Measurements from ENCODE around the gene BCAS1.

BCAS1 gene

DNA sequence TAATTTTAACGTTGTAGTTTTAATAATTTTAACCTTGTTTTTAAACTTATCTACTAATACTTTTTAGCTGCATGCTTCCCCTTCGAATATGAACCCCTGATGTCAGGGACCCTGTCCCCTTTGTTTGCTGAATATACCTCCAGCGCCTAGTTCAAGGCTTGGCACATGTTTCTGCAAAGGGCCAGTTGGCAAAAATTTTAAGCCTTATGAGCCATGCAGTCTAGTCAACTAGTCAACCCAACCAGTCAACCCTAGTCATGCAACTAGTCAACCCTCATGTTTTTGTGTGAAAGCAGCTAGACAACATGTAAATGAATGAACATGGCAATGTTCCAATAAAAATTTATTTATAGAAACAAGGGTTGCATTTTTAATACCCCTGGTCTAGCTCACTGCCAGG lies 119.8 kb downstream of the BCAS1 start:
- Histone ChIP-seq H3K4me2 (ENCODE audit: low read length) (no peak overlapping the region), H3K9me3 (ENCODE audit: insufficient read depth, low read depth, low read length) (peaks cover 2% of the 10 kb centered on the region), H3K27me3 (ENCODE audit: insufficient read depth, low read length) (no peaks in the 10 kb centered on the region), H3K4ac (ENCODE audit: low read depth, low read length) (no peak overlapping the region), H2BK12ac (ENCODE audit: low read length) (no peak overlapping the region), H3K27ac (ENCODE audit: low read depth, low read length) (no peak overlapping the region), H3K79me1 (ENCODE audit: low read length) (no peaks in the 10 kb centered on the region), H3K18ac (ENCODE audit: low read length) (no peak overlapping the region), H3K36me3 (ENCODE audit: control insufficient read depth in 1 of 2, insufficient read depth in 2 of 2, low read length in 2 of 2) (no peaks in the 10 kb centered on the region), H4K12ac (ENCODE audit: low read depth, low read length) (no peak overlapping the region), H2AK5ac (ENCODE audit: low read length) (no peak overlapping the region), H4K8ac (ENCODE audit: low read depth, low read length) (no peak overlapping the region), H3K4me1 (ENCODE audit: control insufficient read depth in 1 of 2, insufficient read depth in 2 of 2, low read length in 2 of 2) (peaks cover 3 to 11% of the 10 kb centered on the region in 2 experiments), H3K4me3 (ENCODE audit: low read depth, low read length) (no peak overlapping the region), H3K9ac (ENCODE audit: low read length) (no peak overlapping the region), H3K79me2 (ENCODE audit: control insufficient read depth, insufficient read depth, low read length, poor library complexity) (no peaks in the 10 kb centered on the region), H4K91ac (ENCODE audit: low read depth, low read length) (no peak overlapping the region), H3K23ac (ENCODE audit: low read length) (no peak overlapping the region), H3K14ac (ENCODE audit: low read length) (no peak overlapping the region), H2BK120ac (ENCODE audit: insufficient read depth, low read length, poor library complexity) (no peak overlapping the region), H2AFZ (ENCODE audit: insufficient read depth, low read length, poor library complexity) (no peak overlapping the region), H2BK5ac (ENCODE audit: low read depth, low read length, poor library complexity) (no peak overlapping the region)
- DNase-seq = no peak
- no CpG with 5 or more reads among the region's 3 CpGs for whole genome bisulfite sequencing (ENCODE audit: extremely low coverage, insufficient coverage, insufficient read length)

DNA sequence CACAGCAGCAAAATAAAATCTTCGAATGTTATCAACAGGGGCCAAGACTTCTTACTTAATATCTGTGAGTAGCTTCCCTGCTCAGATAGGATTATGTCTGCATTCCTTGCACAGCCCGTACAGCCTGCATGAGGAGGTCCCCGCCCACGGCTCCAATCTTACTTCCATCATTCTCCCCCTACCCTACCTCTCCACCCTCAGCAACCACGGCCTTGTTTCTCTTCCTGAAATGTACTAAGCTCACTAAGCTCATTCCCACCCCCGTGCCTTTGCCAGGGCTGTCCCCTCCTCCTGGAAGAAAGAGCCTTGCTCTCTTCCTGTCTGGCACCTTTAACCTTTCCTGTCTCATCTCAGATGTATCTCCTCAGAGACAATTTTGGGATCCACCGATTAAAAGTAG lies 120.4 kb downstream of the BCAS1 start:
- Histone ChIP-seq H3K27ac (ENCODE audit: low read depth, low read length) (no peak overlapping the region), H4K12ac (ENCODE audit: low read depth, low read length) (no peak overlapping the region), H4K8ac (ENCODE audit: low read depth, low read length) (no peak overlapping the region), H3K18ac (ENCODE audit: low read length) (no peak overlapping the region), H2AK5ac (ENCODE audit: low read length) (no peak overlapping the region), H3K14ac (ENCODE audit: low read length) (no peak overlapping the region), H3K9me3 (ENCODE audit: insufficient read depth, low read depth, low read length) (peaks cover 2% of the 10 kb centered on the region), H2BK5ac (ENCODE audit: low read depth, low read length, poor library complexity) (no peak overlapping the region), H3K9ac (ENCODE audit: low read length) (no peak overlapping the region), H2AFZ (ENCODE audit: insufficient read depth, low read length, poor library complexity) (no peak overlapping the region), H3K23ac (ENCODE audit: low read length) (no peak overlapping the region), H3K36me3 (ENCODE audit: control insufficient read depth in 1 of 2, insufficient read depth in 2 of 2, low read length in 2 of 2) (no peaks in the 10 kb centered on the region), H3K27me3 (ENCODE audit: insufficient read depth, low read length) (no peaks in the 10 kb centered on the region), H2BK12ac (ENCODE audit: low read length) (no peak overlapping the region), H3K4me3 (ENCODE audit: low read depth, low read length) (no peak overlapping the region), H3K4me2 (ENCODE audit: low read length) (no peak overlapping the region), H2BK120ac (ENCODE audit: insufficient read depth, low read length, poor library complexity) (no peak overlapping the region), H3K4ac (ENCODE audit: low read depth, low read length) (no peak overlapping the region), H3K4me1 (ENCODE audit: control insufficient read depth in 1 of 2, insufficient read depth in 2 of 2, low read length in 2 of 2) (peaks cover 3 to 11% of the 10 kb centered on the region in 2 experiments), H4K91ac (ENCODE audit: low read depth, low read length) (no peak overlapping the region), H3K79me1 (ENCODE audit: low read length) (no peaks in the 10 kb centered on the region), H3K79me2 (ENCODE audit: control insufficient read depth, insufficient read depth, low read length, poor library complexity) (no peaks in the 10 kb centered on the region)
- WGBS (ENCODE audit: extremely low coverage, insufficient coverage, insufficient read length) = no CpG with 5 or more reads among the region's 7 CpGs
- peak; percentile 52 to 76 for DNase-seq

DNA sequence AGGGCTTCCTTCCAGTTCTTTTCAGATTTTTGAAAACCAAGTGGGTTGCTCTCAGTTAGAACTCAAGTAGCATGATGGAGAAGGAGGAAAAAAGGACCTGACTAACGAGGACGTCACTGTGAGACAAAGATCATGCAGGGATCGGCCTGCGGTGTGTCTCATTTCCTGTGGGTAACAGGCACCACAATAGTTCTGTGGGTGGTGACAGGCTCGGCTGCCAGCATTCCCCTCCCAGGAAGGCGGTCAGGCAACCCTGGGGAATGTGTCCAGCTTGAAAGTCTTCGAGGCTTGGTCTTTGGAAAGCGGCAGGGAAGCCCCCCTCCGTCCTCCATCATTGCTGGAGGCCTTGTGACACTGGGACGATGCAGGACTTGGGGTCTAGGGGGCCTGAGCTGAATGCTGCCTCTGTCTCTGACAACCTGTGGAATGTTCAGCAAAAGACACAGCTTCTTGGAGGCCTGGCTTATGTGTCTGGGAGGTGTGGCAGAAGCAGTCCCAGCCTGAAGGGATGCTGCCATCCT lies 121.0 kb downstream of the BCAS1 start:
- Histone ChIP-seq H3K4me2 (ENCODE audit: low read length) (no peak overlapping the region), H2AK5ac (ENCODE audit: low read length) (no peak overlapping the region), H4K12ac (ENCODE audit: low read depth, low read length) (no peak overlapping the region), H3K23ac (ENCODE audit: low read length) (no peak overlapping the region), H3K4me3 (ENCODE audit: low read depth, low read length) (no peak overlapping the region), H3K36me3 (ENCODE audit: control insufficient read depth in 1 of 2, insufficient read depth in 2 of 2, low read length in 2 of 2) (no peaks in the 10 kb centered on the region), H3K79me1 (ENCODE audit: low read length) (no peaks in the 10 kb centered on the region), H3K4me1 (ENCODE audit: control insufficient read depth in 1 of 2, insufficient read depth in 2 of 2, low read length in 2 of 2) (peaks cover 3 to 11% of the 10 kb centered on the region in 2 experiments), H3K4ac (ENCODE audit: low read depth, low read length) (no peak overlapping the region), H4K91ac (ENCODE audit: low read depth, low read length) (no peak overlapping the region), H3K18ac (ENCODE audit: low read length) (no peak overlapping the region), H3K9me3 (ENCODE audit: insufficient read depth, low read depth, low read length) (peaks cover 2% of the 10 kb centered on the region), H2BK120ac (ENCODE audit: insufficient read depth, low read length, poor library complexity) (no peak overlapping the region), H4K8ac (ENCODE audit: low read depth, low read length) (no peak overlapping the region), H2BK5ac (ENCODE audit: low read depth, low read length, poor library complexity) (no peak overlapping the region), H3K79me2 (ENCODE audit: control insufficient read depth, insufficient read depth, low read length, poor library complexity) (no peaks in the 10 kb centered on the region), H3K27me3 (ENCODE audit: insufficient read depth, low read length) (no peaks in the 10 kb centered on the region), H3K9ac (ENCODE audit: low read length) (no peak overlapping the region), H2AFZ (ENCODE audit: insufficient read depth, low read length, poor library complexity) (no peak overlapping the region), H3K14ac (ENCODE audit: low read length) (no peak overlapping the region), H3K27ac (ENCODE audit: low read depth, low read length) (no peak overlapping the region), H2BK12ac (ENCODE audit: low read length) (no peak overlapping the region)
- no CpG with 5 or more reads among the region's 10 CpGs for WGBS (ENCODE audit: extremely low coverage, insufficient coverage, insufficient read length)
- DNase-seq = peak; percentile 73 to 75

DNA sequence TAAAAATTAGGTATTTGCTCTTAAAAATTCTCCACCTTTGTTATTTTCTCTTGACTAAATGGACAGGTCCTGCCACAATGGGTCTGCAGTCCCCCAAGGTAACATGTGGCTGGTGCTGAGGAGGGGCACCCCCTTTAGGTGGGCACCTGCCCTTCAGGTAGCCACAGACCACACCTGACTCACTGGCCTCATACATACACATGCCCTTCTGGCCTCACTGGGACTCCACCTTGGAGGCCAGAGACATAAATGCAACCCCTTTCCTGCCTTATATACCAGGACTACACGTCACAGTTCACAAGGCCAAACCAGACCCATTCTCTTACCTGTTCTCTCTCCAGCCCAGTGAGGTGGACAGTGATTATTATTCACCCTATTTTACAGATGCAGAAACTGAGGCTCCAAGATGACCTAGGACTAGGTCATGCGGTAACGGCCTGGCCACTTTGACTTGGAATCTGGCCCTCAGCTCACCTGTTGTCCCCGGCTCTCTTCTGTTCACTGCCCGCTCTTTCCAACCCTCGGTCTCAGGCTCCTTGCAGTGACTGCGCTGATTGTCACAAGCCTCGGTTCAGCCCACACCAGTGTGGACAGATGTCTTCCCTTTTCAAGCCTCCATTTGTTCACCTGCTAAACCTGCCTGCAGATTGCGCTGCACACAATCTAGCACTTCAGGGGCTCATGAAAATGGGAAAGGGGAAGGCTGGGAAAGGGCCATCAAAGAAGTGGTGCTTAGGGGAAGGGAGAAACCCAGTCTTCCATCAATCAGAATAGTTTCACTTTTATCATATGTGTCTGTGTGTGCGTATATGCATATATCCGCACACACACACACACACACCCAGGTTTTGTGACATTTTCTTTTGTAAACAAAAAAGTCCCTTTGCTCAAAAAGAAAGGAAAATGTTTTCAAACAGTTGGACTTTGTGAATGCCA lies 121.7 kb downstream of the BCAS1 start:
- H3K36me3 ChIP-seq (ENCODE audit: control insufficient read depth in 1 of 2, insufficient read depth in 2 of 2, low read length in 2 of 2) = no peaks in the 10 kb centered on the region
- no peaks in the 10 kb centered on the region for H3K79me2 ChIP-seq (ENCODE audit: control insufficient read depth, insufficient read depth, low read length, poor library complexity)
- whole genome bisulfite sequencing (ENCODE audit: extremely low coverage, insufficient coverage, insufficient read length) = no CpG with 5 or more reads among the region's 11 CpGs
- no peak overlapping the region for H3K27ac ChIP-seq (ENCODE audit: low read depth, low read length)
- no peak overlapping the region for H4K8ac ChIP-seq (ENCODE audit: low read depth, low read length)
- no peak overlapping the region for H2BK12ac ChIP-seq (ENCODE audit: low read length)
- H2AFZ ChIP-seq (ENCODE audit: insufficient read depth, low read length, poor library complexity) = no peak overlapping the region
- peaks cover 3 to 11% of the 10 kb centered on the region in 2 experiments for H3K4me1 ChIP-seq (ENCODE audit: control insufficient read depth in 1 of 2, insufficient read depth in 2 of 2, low read length in 2 of 2)
- no peak overlapping the region for H3K9ac ChIP-seq (ENCODE audit: low read length)
- no peaks in the 10 kb centered on the region for H3K79me1 ChIP-seq (ENCODE audit: low read length)
- no peak overlapping the region for H2BK120ac ChIP-seq (ENCODE audit: insufficient read depth, low read length, poor library complexity)
- H3K4me3 ChIP-seq (ENCODE audit: low read depth, low read length) = no peak overlapping the region
- DNase-seq = no peak
- H2AK5ac ChIP-seq (ENCODE audit: low read length) = no peak overlapping the region
- no peak overlapping the region for H3K18ac ChIP-seq (ENCODE audit: low read length)
- no peak overlapping the region for H3K4me2 ChIP-seq (ENCODE audit: low read length)
- no peak overlapping the region for H3K23ac ChIP-seq (ENCODE audit: low read length)
- peaks cover 2% of the 10 kb centered on the region for H3K9me3 ChIP-seq (ENCODE audit: insufficient read depth, low read depth, low read length)
- H4K91ac ChIP-seq (ENCODE audit: low read depth, low read length) = no peak overlapping the region
- H2BK5ac ChIP-seq (ENCODE audit: low read depth, low read length, poor library complexity) = no peak overlapping the region
- H4K12ac ChIP-seq (ENCODE audit: low read depth, low read length) = no peak overlapping the region
- no peak overlapping the region for H3K4ac ChIP-seq (ENCODE audit: low read depth, low read length)
- H3K14ac ChIP-seq (ENCODE audit: low read length) = no peak overlapping the region
- no peaks in the 10 kb centered on the region for H3K27me3 ChIP-seq (ENCODE audit: insufficient read depth, low read length)

Data from trophoblast cell (in vitro differentiated cells and primary cell).